GM12878 (cell line): ENCODE data around the gene NKAIN1. TPM values are rescaled to one million over a fixed set of nuclear protein-coding genes. Genes with fewer than 3 reads are reported as not detected.

ENCODE experiments used
- ATAC-seq: fragments of 200-7000 bp; cut with Tn5 transposase; 3 replicates; pipeline ENCODE4 v1.9.1; 2020; ENCODE audit warnings: mild to moderate bottlenecking, moderate library complexity
- BruUV-seq: library from RNA; stranded (reverse); fragments of 400-500 nt; replicated peaks from 2 replicates; lab custom pipeline; 2021; lab: Mats Ljungman, UMichigan
- CTCF ChIA-PET: fragments of 300-600 bp; sonication (Branson Sonifier 250); formaldehyde crosslinking; extraction: SDS; loops from one replicate; lab custom pipeline; 2021; ENCODE audit warnings: inconsistent platforms; lab: Yijun Ruan, JAX
- POLR2A ChIA-PET: fragments of 350-600 bp; formaldehyde crosslinking; extraction: SDS; loops from one replicate; lab custom pipeline; 2021; ENCODE audit warnings: inconsistent platforms; lab: Charles Lee
- RAD21 ChIA-PET: fragments of 300-600 bp; sonication (Branson Sonifier 250); formaldehyde crosslinking; loops from one replicate; lab custom pipeline; 2023; ENCODE audit warnings: antibody characterized with exemption; ENCODE audit not compliant: unreplicated experiment; lab: Charles Lee
- SMC1A ChIA-PET: fragments of 300-600 bp; sonication (Branson Sonifier 250); formaldehyde crosslinking; loops from one replicate; lab custom pipeline; 2023; ENCODE audit not compliant: unreplicated experiment, uncharacterized antibody; lab: Charles Lee
- DNase-seq: peaks from one replicate; pipeline ENCODE4 v3.0.0-alpha.2; 2011; ENCODE audit warnings: low read depth, low spot score
- FAIRE-seq: peaks from 3 replicates; lab custom pipeline; 2011; peaks lifted over from hg19 to GRCh38; lab: Jason Lieb, UNC
- H2AFZ ChIP-seq: 2 replicates; pipeline ENCODE4 v1.6.0; 2011; ENCODE audit warnings: low read depth, low read length, control low read depth; ENCODE audit not compliant: control insufficient read depth
- H3K27ac ChIP-seq: 2 replicates; pipeline ENCODE4 v1.5.1; 2011; ENCODE audit warnings: control low read depth; ENCODE audit not compliant: control insufficient read depth, insufficient read depth
- H3K27me3 ChIP-seq, 2 experiments: replicated peaks in 1 of 2; 2 replicates each; pipeline versions ENCODE4 v1.6.0 to v1.6.1; 2011; ENCODE audit warnings: low read length in 1 of 2; ENCODE audit not compliant: control insufficient read depth in 2 of 2, insufficient read depth in 2 of 2
- H3K36me3 ChIP-seq, 2 experiments: 2 replicates each; pipeline ENCODE4 v1.5.1; 2011; ENCODE audit warnings: low read length in 1 of 2; ENCODE audit not compliant: control insufficient read depth in 2 of 2, insufficient read depth in 2 of 2
- H3K4me1 ChIP-seq: 2 replicates; pipeline ENCODE4 v1.6.1; 2011; ENCODE audit warnings: mild to moderate bottlenecking, low read length, moderate library complexity, mixed read lengths; ENCODE audit not compliant: control insufficient read depth, insufficient read depth
- H3K4me2 ChIP-seq: 2 replicates; pipeline ENCODE4 v1.6.0; 2011; ENCODE audit warnings: control low read depth; ENCODE audit not compliant: control insufficient read depth, insufficient read depth
- H3K4me3 ChIP-seq: fragments of 200-600 bp; sonication (generic); 2 replicates; pipeline ENCODE4 v1.5.1; 2016
- H3K79me2 ChIP-seq: 2 replicates; pipeline ENCODE4 v1.6.0; 2011; ENCODE audit warnings: low read length; ENCODE audit not compliant: control insufficient read depth, insufficient read depth
- H3K9ac ChIP-seq: 2 replicates; pipeline ENCODE4 v1.8.0; 2011; ENCODE audit warnings: low read length, control low read depth, mixed read lengths; ENCODE audit not compliant: control insufficient read depth, insufficient read depth
- H3K9me3 ChIP-seq: replicated peaks from 3 replicates; pipeline ENCODE4 v1.5.1; 2011; ENCODE audit warnings: mild to moderate bottlenecking, low read length; ENCODE audit not compliant: control insufficient read depth, insufficient read depth
- H4K20me1 ChIP-seq: 2 replicates; pipeline ENCODE4 v1.6.0; 2011; ENCODE audit not compliant: control insufficient read depth, insufficient read depth
- ASH2L ChIP-seq: fragments of 300-600, 200-600 bp; sonication (generic); IDR thresholded peaks from 2 replicates; pipeline ENCODE4 v1.6.1; 2017; ENCODE audit warnings: low read depth, mild to moderate bottlenecking, borderline replicate concordance
- EGR1 ChIP-seq, 2 experiments: IDR thresholded peaks; 1 replicate in 1 of 2; 2 replicates in 1 of 2; pipeline ENCODE4 v1.6.1; 2011 to 2012; ENCODE audit warnings: low read depth in 2 of 2, low read length in 2 of 2, borderline replicate concordance in 1 of 2, mild to moderate bottlenecking in 1 of 2, moderate library complexity in 1 of 2
- IKZF2 ChIP-seq, 2 experiments: fragments of 450-650 bp; IDR thresholded peaks; 2 replicates each; pipeline ENCODE4 v1.6.1; 2017; ENCODE audit warnings: mild to moderate bottlenecking in 2 of 2, moderate library complexity in 2 of 2
- JUND ChIP-seq: IDR thresholded peaks from 2 replicates; pipeline ENCODE4 v1.6.1; 2012; ENCODE audit warnings: low read depth, mild to moderate bottlenecking, low read length, improper control_type of control experiment, moderate library complexity
- KAT2A ChIP-seq: conservative IDR thresholded peaks from 2 replicates; pipeline ENCODE4 v1.6.1; 2011; ENCODE audit warnings: low read depth, low read length; ENCODE audit not compliant: control insufficient read depth
- MEF2A ChIP-seq: IDR thresholded peaks from 2 replicates; pipeline ENCODE4 v1.6.1; 2011; ENCODE audit warnings: low read depth, mild to moderate bottlenecking, low read length, moderate library complexity; ENCODE audit not compliant: insufficient read depth
- MXI1 ChIP-seq: fragments of 150-350 bp; IDR thresholded peaks from 2 replicates; pipeline ENCODE4 v1.6.1; 2011; ENCODE audit warnings: low read depth, mild to moderate bottlenecking, inconsistent platforms, low read length, improper control_type of control experiment
- PML ChIP-seq: IDR thresholded peaks from 2 replicates; pipeline ENCODE4 v1.6.1; 2012; ENCODE audit warnings: low read length, inconsistent platforms
- RUNX3 ChIP-seq: IDR thresholded peaks from 2 replicates; pipeline ENCODE4 v1.6.1; 2012; ENCODE audit warnings: low read length, inconsistent platforms
- SIX5 ChIP-seq: IDR thresholded peaks from 2 replicates; pipeline ENCODE4 v1.6.1; 2011; ENCODE audit warnings: mild to moderate bottlenecking, low read depth, low read length, moderate library complexity; ENCODE audit not compliant: severe bottlenecking
- SMAD1 ChIP-seq: fragments of 450-650 bp; IDR thresholded peaks from 2 replicates; pipeline ENCODE4 v1.6.1; 2018; ENCODE audit warnings: mild to moderate bottlenecking, low read depth; ENCODE audit not compliant: partially characterized antibody
- SREBF2 ChIP-seq: IDR thresholded peaks from 2 replicates; pipeline ENCODE4 v1.6.1; 2012; ENCODE audit warnings: mild to moderate bottlenecking, low read length
- SRF ChIP-seq, 2 experiments: IDR thresholded peaks; 2 replicates each; pipeline ENCODE4 v1.6.1; 2011; ENCODE audit warnings: low read depth in 2 of 2, low read length in 2 of 2, mild to moderate bottlenecking in 1 of 2, moderate library complexity in 1 of 2
- TBL1XR1 ChIP-seq: IDR thresholded peaks from 2 replicates; pipeline ENCODE4 v1.6.1; 2012; ENCODE audit warnings: low read depth, low read length, improper control_type of control experiment
- WGBS: methylation state at CpG from one replicate; pipeline ENCODE4 v1.1.6; 2016; ENCODE audit warnings: low lambda C conversion rate; ENCODE audit not compliant: insufficient replicate concordance, insufficient coverage; ENCODE audit errors: missing lambda C conversion rate; 5-methylcytosine and 5-hydroxymethylcytosine counted together
- in situ Hi-C: fragments of 300-500 bp; cut with MboI; formaldehyde crosslinking; loops from 9 replicates; pipeline ENCODE4 v1.14.3; 2018; ENCODE audit warnings: mixed read lengths
- intact Hi-C: fragments of 100-400 bp; cut with micrococcal nuclease; formaldehyde crosslinking; loops from one replicate; pipeline ENCODE4 v1.14.2; 2022; ENCODE audit not compliant: unreplicated experiment
- polyA plus RNA-seq, 11 experiments: library from polyadenylated mRNA; depleted of rRNA in 4 of 11; unstranded in 6 of 11; stranded (reverse) in 5 of 11; fragments of >200 nt; fragmentation: Nextera tagmentation in 4 of 11; fragmentation: Illumina TruSeq in 1 of 11; extraction: Ambion mirVana in 4 of 11; extraction: Trizol in 1 of 11; gene quantifications; 1 replicate in 1 of 11; 2 replicates in 10 of 11; pipeline versions ENCODE4 v1.2.1 to v1.2.3, GENCODE V29; 2011 to 2016; ENCODE audit warnings: inconsistent platforms in 2 of 11, missing spikeins in 2 of 11, low read depth in 1 of 11
- total RNA-seq, 4 experiments: library from RNA; depleted of rRNA in 3 of 4; stranded (reverse); fragments of >200 nt in 3 of 4; fragmentation: Illumina TruSeq in 1 of 4; extraction: Trizol in 1 of 4; gene quantifications; 2 replicates each; pipeline versions ENCODE4 v1.2.1 to v1.2.3, GENCODE V29; 2013 to 2021
- TF ChIP-seq, protein P1 (sequence below): fragments of 450-650 bp; IDR thresholded peaks from 2 replicates; pipeline ENCODE4 v1.6.1; 2018; ENCODE audit warnings: mild to moderate bottlenecking, low read depth, moderate library complexity; ENCODE audit not compliant: partially characterized antibody

The NKAIN1 gene
- total and polyA plus RNA-seq, 10 of the 15 experiments (the other 5 are each of a cell fraction or from before 2014, with no cell fraction given) = not detected

- Histone ChIP-seq H3K4me3 (no peak overlapping the region), H3K4me2 (no peak overlapping the region), H3K36me3 (peaks cover 13 to 20% of the 10 kb centered on the region in 2 experiments; a peak in 3 of 4 replicates), H4K20me1 (no peaks in the 10 kb centered on the region), H3K9ac (no peak overlapping the region), H3K9me3 (no peaks in the 10 kb centered on the region), H2AFZ (no peak overlapping the region), H3K27me3 (no peaks in the 10 kb centered on the region), H3K79me2 (no peaks in the 10 kb centered on the region), H3K4me1 (no peaks in the 10 kb centered on the region), H3K27ac (no peak overlapping the region)
- ChIA-PET POLR2A (no interaction called here), RAD21 (no interaction called here), CTCF (interaction anchor here (1.3 kb wide), 1 partner anchor 22 kb away, joined by 4 read pairs; no protein-coding TSS in a partner anchor), SMC1A (no interaction called here)
- TF ChIP-seq KAT2A = no peak
- TF ChIP-seq MEF2A = no peak
- TF ChIP-seq ASH2L = no peak
- no peak for TF ChIP-seq SREBF2
- no peak for TF ChIP-seq TBL1XR1
- no peak for TF ChIP-seq SMAD1
- no peak for TF ChIP-seq SIX5
- no peak for TF ChIP-seq RUNX3
- no peak for TF ChIP-seq SRF (IDR thresholded peaks at IDR 0.05; ENCODE audit: low read depth in 2 of 2, low read length in 2 of 2)
- TF ChIP-seq, protein P1, sequence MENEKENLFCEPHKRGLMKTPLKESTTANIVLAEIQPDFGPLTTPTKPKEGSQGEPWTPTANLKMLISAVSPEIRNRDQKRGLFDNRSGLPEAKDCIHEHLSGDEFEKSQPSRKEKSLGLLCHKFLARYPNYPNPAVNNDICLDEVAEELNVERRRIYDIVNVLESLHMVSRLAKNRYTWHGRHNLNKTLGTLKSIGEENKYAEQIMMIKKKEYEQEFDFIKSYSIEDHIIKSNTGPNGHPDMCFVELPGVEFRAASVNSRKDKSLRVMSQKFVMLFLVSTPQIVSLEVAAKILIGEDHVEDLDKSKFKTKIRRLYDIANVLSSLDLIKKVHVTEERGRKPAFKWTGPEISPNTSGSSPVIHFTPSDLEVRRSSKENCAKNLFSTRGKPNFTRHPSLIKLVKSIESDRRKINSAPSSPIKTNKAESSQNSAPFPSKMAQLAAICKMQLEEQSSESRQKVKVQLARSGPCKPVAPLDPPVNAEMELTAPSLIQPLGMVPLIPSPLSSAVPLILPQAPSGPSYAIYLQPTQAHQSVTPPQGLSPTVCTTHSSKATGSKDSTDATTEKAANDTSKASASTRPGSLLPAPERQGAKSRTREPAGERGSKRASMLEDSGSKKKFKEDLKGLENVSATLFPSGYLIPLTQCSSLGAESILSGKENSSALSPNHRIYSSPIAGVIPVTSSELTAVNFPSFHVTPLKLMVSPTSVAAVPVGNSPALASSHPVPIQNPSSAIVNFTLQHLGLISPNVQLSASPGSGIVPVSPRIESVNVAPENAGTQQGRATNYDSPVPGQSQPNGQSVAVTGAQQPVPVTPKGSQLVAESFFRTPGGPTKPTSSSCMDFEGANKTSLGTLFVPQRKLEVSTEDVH = no peak
- TF ChIP-seq IKZF2 (IDR thresholded peaks at IDR 0.05) = no peak
- TF ChIP-seq PML = no peak
- TF ChIP-seq MXI1 = no peak
- no peak for TF ChIP-seq JUND
- TF ChIP-seq EGR1 (IDR thresholded peaks at IDR 0.05; ENCODE audit: borderline replicate concordance in 1 of 2, low read depth in 2 of 2, low read length in 2 of 2) = no peak
- intact Hi-C loops (no loop called here), in situ Hi-C loops (no loop called here)
- ATAC-seq (no peak), DNase-seq (no peak), FAIRE-seq (no peak)
- 98% methylated on average over 3 of the region's 3 CpGs for WGBS
- no TSS peak for BruUV-seq
Observed at GRCh38 chr1:31261916-31262315, 22.2 kb upstream of the NKAIN1 start.
